Stimulated activated CD8-positive, alpha-beta memory T cell treated with anti-CD3 and anti-CD28 coated beads, Interleukin-2, amount 100 ng/mL, for 1 hour (primary cell): ENCODE measurements around the gene HPSE2.

Source experiments
- DNase-seq, 2 donors: peaks; one replicate each; pipeline ENCODE4 v3.0.0-alpha.2; 2020; ENCODE audit warnings: low read depth in 2 of 2

Gene HPSE2

GRCh38 chr10:98684019-98684899 is 551.4 kb downstream of the HPSE2 start:
- no peak for DNase-seq

GRCh38 chr10:98676895-98677294 is 558.8 kb downstream of the HPSE2 start:
- no peak for DNase-seq

- no peak for DNase-seq
Measured at GRCh38 chr10:98675902-98676301, 559.8 kb downstream of the HPSE2 start.

DNA sequence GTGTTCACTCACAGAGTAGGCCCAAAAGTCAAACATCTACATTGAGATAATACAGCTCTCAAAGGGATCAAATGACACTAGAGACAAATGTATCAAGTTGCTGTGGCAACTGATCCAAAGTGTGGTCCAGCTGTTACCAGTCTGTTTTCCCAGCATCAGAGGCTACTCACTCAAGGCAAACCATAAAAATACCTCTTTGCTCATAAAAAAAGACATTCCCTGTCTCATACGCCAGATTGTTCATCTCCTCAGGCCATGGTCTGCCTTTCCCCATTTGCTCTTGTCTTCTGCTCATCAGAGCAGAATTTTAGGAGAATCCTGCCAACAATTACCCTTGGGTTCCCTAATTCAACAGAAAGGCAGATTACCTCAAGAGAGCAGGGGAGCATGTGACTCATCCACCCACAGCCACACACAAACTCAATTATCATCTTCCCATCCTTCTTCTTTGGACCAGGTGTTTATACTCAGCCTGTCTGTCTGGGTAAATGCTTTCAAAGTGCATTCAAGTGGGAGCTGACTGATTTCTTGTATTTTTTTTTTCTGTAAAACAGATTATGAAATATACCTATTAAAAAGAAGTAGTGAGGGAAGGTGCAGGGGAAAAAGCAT is 562.4 kb downstream of the HPSE2 start:
- DNase-seq: no peak

GRCh38 chr10:98667081-98667480 is 568.6 kb downstream of the HPSE2 start:
- no peak for DNase-seq

DNA sequence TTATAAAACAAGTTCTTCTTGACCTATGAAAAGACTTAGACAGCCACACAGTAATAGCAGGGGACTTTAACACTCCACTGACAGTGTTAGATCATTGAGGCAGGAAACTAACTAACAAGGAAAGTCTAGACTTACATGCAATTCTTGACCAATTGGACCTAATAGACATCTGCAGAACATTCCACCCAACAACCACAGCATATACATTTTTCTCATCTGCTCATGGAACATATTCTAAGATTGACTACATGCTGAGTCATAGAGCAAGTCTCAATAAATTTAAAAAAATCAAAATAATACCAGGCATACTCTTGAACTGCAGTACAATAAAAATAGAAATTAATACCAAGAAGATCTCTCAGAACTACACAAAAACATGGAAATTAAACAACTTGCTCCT is 569.4 kb downstream of the HPSE2 start:
- DNase-seq: no peak

DNA sequence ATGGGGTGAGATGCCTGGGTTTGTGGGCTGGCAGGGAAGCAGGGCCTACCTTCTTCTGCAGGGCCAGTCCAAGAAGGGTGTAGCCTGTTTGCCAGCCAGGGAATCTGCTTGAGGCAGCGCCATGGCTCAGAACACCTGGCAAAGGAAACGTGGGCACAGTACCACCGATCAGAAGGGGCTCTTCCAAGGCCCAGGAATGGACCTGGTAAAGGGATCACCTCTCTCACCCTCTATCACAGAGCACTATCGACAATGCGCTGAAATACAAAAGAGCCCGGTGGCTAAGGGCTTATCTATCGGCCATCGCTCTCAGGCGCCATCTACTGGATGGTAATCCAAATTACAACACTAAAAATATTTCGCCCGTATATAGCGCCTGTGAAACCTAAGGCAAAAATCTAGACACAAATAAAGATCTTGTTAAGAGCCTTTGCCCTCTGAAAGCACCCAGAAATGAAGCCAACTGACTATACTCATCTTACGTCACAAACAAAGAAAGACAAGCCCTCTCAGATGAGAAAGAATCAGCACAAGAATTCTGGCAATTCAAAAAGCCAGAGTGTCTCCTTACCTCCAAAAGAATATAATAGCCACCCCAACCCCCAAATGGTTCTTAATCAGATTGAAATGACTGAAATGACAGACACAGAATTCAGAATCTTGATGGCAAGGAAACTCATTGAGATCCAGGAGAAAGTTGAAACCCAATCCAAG is 571.2 kb downstream of the HPSE2 start:
- no peak for DNase-seq

GRCh38 chr10:98659951-98660350 is 575.7 kb downstream of the HPSE2 start:
- DNase-seq: no peak

GRCh38 chr10:98655492-98655891 is 580.2 kb downstream of the HPSE2 start:
- DNase-seq: no peak

- no peak for DNase-seq
Measured at GRCh38 chr10:98649170-98649569, 586.5 kb downstream of the HPSE2 start.

GRCh38 chr10:98646998-98647917 is 588.4 kb downstream of the HPSE2 start:
- no peak for DNase-seq

GRCh38 chr10:98644466-98644865 is 591.2 kb downstream of the HPSE2 start:
- DNase-seq: no peak

DNA sequence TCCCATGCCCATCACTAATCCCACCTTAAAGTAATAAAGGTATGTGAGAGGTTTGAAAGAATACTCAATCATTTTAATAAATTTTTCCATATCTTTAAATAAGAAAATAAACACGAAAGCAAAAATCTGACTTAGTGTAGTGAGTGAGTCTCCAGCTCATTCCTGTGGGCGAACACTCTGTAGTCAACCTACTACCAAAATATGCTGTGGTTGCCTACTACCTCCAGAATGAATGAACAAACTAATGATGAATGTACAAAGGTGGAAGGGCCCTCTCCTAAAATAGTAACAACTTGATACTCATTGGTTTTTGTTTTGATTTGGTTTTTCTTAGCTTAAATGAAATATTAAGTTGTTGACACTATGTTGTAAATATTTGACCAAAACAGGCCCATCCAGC is 593.4 kb downstream of the HPSE2 start:
- no peak for DNase-seq

- DNase-seq: no peak
Measured at GRCh38 chr10:98638920-98639319, 596.7 kb downstream of the HPSE2 start.

GRCh38 chr10:98636921-98637329 is 598.7 kb downstream of the HPSE2 start:
- no peak for DNase-seq

GRCh38 chr10:98632456-98633150 is 603.0 kb downstream of the HPSE2 start:
- no peak for DNase-seq

GRCh38 chr10:98628206-98628605 is 607.4 kb downstream of the HPSE2 start:
- DNase-seq: no peak

DNA sequence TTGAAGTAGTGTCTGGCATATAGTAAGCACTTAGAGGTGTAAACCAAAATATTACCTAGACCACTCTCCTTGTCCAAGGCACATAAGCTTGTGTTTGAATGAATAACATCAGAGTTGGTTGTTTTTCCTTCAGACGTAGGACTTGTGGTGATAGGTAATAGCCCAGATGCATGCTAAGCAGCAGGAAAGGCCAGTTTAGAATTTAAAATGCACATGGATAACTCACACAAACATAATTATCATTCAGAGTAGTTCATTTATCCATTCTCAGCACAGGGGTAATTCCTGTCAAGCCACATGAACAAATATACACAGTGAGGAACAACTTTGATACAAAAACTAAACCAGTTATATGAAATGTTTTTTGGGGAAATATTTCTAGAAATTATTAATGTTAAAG is 607.9 kb downstream of the HPSE2 start:
- DNase-seq: no peak

GRCh38 chr10:98624963-98625362 is 610.7 kb downstream of the HPSE2 start:
- DNase-seq: no peak

- DNase-seq: no peak
Measured at GRCh38 chr10:98623176-98623575, 612.5 kb downstream of the HPSE2 start.

DNA sequence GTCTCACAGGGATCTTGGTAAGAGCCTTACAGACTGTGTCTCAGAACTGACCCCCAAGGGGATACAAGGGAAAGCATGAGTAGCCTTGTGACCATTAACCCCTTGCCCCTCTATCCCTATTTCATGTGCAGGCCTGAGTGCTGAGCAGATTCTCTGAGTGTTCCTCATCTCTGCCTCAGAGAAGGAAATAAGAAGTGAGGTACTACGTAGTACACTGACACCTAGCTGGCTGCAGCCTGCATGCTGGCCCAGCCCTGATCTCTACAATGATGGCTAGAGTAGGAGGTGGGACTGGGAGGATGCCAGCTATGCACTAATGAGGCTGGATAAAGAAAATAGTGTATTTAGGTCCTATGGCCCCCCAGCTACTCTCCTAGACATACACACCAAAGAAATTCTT is 614.0 kb downstream of the HPSE2 start:
- DNase-seq: no peak
